H54 (cell line): ENCODE measurements around the gene ZC3H18.
A peak's percentile ranks its signal among the peaks of the same experiment; 100 is the strongest.

Experiments
- DNase-seq: peaks from one replicate; pipeline ENCODE4 v3.0.0; 2011; ENCODE audit warnings: low spot score, mixed read lengths; ENCODE audit not compliant: insufficient read length
- FAIRE-seq: peaks from 3 replicates; lab custom pipeline; 2011; peaks lifted over from hg19 to GRCh38; lab: Jason Lieb, UNC
- POLR2A ChIP-seq: IDR thresholded peaks from 2 replicates; pipeline ENCODE4 v1.6.1; 2011; ENCODE audit warnings: low read depth, mild to moderate bottlenecking, low read length

The ZC3H18 gene

GRCh38 chr16:88528902-88529318, 41.3 kb upstream of the ZC3H18 start:
- FAIRE-seq = no peak
- TF ChIP-seq POLR2A = no peak
- DNase-seq = no peak

GRCh38 chr16:88529596-88529995, 40.6 kb upstream of the ZC3H18 start:
- no peak for TF ChIP-seq POLR2A
- FAIRE-seq (no peak), DNase-seq (no peak)

GRCh38 chr16:88530051-88530857, 39.9 kb upstream of the ZC3H18 start:
- DNase-seq (no peak), FAIRE-seq (no peak)
- no peak for TF ChIP-seq POLR2A

- no peak for DNase-seq
- no peak for TF ChIP-seq POLR2A
- no peak for FAIRE-seq
Observed at GRCh38 chr16:88530858-88531203, 39.4 kb upstream of the ZC3H18 start.

GRCh38 chr16:88531346-88531745, 38.9 kb upstream of the ZC3H18 start:
- DNase-seq (no peak), FAIRE-seq (no peak)
- no peak for TF ChIP-seq POLR2A

- DNase-seq = no peak
- FAIRE-seq = no peak
- TF ChIP-seq POLR2A = no peak
Observed at GRCh38 chr16:88531931-88532433, 38.2 kb upstream of the ZC3H18 start.

GRCh38 chr16:88532434-88533241, 37.6 kb upstream of the ZC3H18 start:
- FAIRE-seq (no peak), DNase-seq (no peak)
- no peak for TF ChIP-seq POLR2A

- DNase-seq = no peak
- no peak for TF ChIP-seq POLR2A
- FAIRE-seq = no peak
Observed at GRCh38 chr16:88533381-88533917, 36.8 kb upstream of the ZC3H18 start.

- 0 out of 2 replicates have a peak, but pooled peaks have one; percentile 39 for TF ChIP-seq POLR2A
- FAIRE-seq = no peak
- DNase-seq = peak; percentile 76
Observed at GRCh38 chr16:88533932-88534637, 36.1 kb upstream of the ZC3H18 start.

GRCh38 chr16:88534638-88535190, 35.5 kb upstream of the ZC3H18 start:
- no peak for DNase-seq
- no peak for FAIRE-seq

GRCh38 chr16:88535191-88535856, 34.9 kb upstream of the ZC3H18 start:
- no peak for DNase-seq
- no peak for FAIRE-seq
- no peak; the same call in 1 of the 2 replicates for TF ChIP-seq POLR2A

More at GRCh38 chr16:88534638-88535190, 35.5 kb upstream of the ZC3H18 start:
- TF ChIP-seq POLR2A = 0 out of 2 replicates have a peak, but pooled peaks have one; percentile 6

GRCh38 chr16:88535857-88536222, 34.4 kb upstream of the ZC3H18 start:
- TF ChIP-seq POLR2A = no peak; the same call in 1 of the 2 replicates
- no peak for DNase-seq
- no peak for FAIRE-seq
